A204.1 (cell line): ENCODE results near the gene BCL11A.

Experiments
- FAIRE-seq: peaks from 2 replicates; lab custom pipeline; 2012; peaks lifted over from hg19 to GRCh38; lab: Jason Lieb, UNC

The BCL11A gene

GRCh38 chr2:60525899-60526298 lies 27.6 kb downstream of the BCL11A start:
- FAIRE-seq = no peak

- FAIRE-seq = no peak
Measured at GRCh38 chr2:60524874-60525273, 28.6 kb downstream of the BCL11A start.

GRCh38 chr2:60523963-60524362 lies 29.5 kb downstream of the BCL11A start:
- FAIRE-seq = no peak

- FAIRE-seq = no peak
Measured at GRCh38 chr2:60522462-60522861, 31.0 kb downstream of the BCL11A start.

GRCh38 chr2:60521626-60522025 lies 31.8 kb downstream of the BCL11A start:
- no peak for FAIRE-seq

- no peak for FAIRE-seq
Measured at GRCh38 chr2:60520917-60521539, 32.4 kb downstream of the BCL11A start.

- FAIRE-seq = no peak
Measured at GRCh38 chr2:60520151-60520876, 33.1 kb downstream of the BCL11A start.

- FAIRE-seq = no peak
Measured at GRCh38 chr2:60519231-60519863, 34.1 kb downstream of the BCL11A start.

GRCh38 chr2:60518567-60518966 lies 34.9 kb downstream of the BCL11A start:
- FAIRE-seq = no peak

GRCh38 chr2:60517446-60517845 lies 36.0 kb downstream of the BCL11A start:
- FAIRE-seq = no peak

- no peak for FAIRE-seq
Measured at GRCh38 chr2:60516826-60517225, 36.6 kb downstream of the BCL11A start.

GRCh38 chr2:60516383-60516811 lies 37.1 kb downstream of the BCL11A start:
- FAIRE-seq = no peak

- no peak for FAIRE-seq
Measured at GRCh38 chr2:60515721-60516226, 37.7 kb downstream of the BCL11A start.

GRCh38 chr2:60513996-60514395 lies 39.5 kb downstream of the BCL11A start:
- FAIRE-seq = no peak

- FAIRE-seq = no peak
Measured at GRCh38 chr2:60513191-60513590, 40.3 kb downstream of the BCL11A start.

GRCh38 chr2:60512641-60513040 lies 40.8 kb downstream of the BCL11A start:
- no peak for FAIRE-seq

GRCh38 chr2:60512062-60512622 lies 41.3 kb downstream of the BCL11A start:
- no peak for FAIRE-seq

GRCh38 chr2:60510713-60511112 lies 42.7 kb downstream of the BCL11A start:
- no peak for FAIRE-seq

- no peak for FAIRE-seq
Measured at GRCh38 chr2:60509066-60509465, 44.4 kb downstream of the BCL11A start.

- no peak for FAIRE-seq
Measured at GRCh38 chr2:60508339-60508917, 45.0 kb downstream of the BCL11A start.

- FAIRE-seq = no peak
Measured at GRCh38 chr2:60507211-60507965, 46.1 kb downstream of the BCL11A start.

- FAIRE-seq = no peak
Measured at GRCh38 chr2:60505880-60506260, 47.6 kb downstream of the BCL11A start.
